Measurements from ENCODE around the gene ABCA10.

ABCA10 gene

GRCh38 chr17:69267219-69267618 lies 38.6 kb upstream of the ABCA10 start:
- ChIA-PET POLR2A (ENCODE audit: low non-redundant PET) (no interaction called here), CTCF (interaction anchor here (0.6 kb wide), 2 partner anchors 1160 to 1181 kb away, joined by 3 to 5 read pairs; no protein-coding TSS in a partner anchor)
- DNase-seq (ENCODE audit: low spot score): no peak
- no peak for TF ChIP-seq CTCF (conservative IDR thresholded peaks at IDR 0.05; ENCODE audit: low read depth)
- H3K27ac ChIP-seq: no peak overlapping the region

- no peak overlapping the region for H3K27ac ChIP-seq
- ChIA-PET POLR2A (ENCODE audit: low non-redundant PET) (no interaction called here), CTCF (no interaction called here)
- DNase-seq (ENCODE audit: low spot score): no peak
- no peak for TF ChIP-seq CTCF (conservative IDR thresholded peaks at IDR 0.05; ENCODE audit: low read depth)
Measured at GRCh38 chr17:69265873-69266272, 37.2 kb upstream of the ABCA10 start.

- ChIA-PET CTCF (interaction anchor here (0.5 kb wide), 1 partner anchor 72 kb away, joined by 3 read pairs; no protein-coding TSS in a partner anchor), POLR2A (ENCODE audit: low non-redundant PET) (no interaction called here)
- no peak for TF ChIP-seq CTCF (conservative IDR thresholded peaks at IDR 0.05; ENCODE audit: low read depth)
- no peak overlapping the region for H3K27ac ChIP-seq
- no peak for DNase-seq (ENCODE audit: low spot score)
Measured at GRCh38 chr17:69254187-69254586, 25.6 kb upstream of the ABCA10 start.

- DNase-seq (ENCODE audit: low spot score): no peak
- ChIA-PET POLR2A (ENCODE audit: low non-redundant PET) (no interaction called here), CTCF (interaction anchor here (0.6 to 1.1 kb wide), 2 partner anchors 18 to 144 kb away, joined by 4 to 5 read pairs; no protein-coding TSS in a partner anchor)
- H3K27ac ChIP-seq: no peak overlapping the region
- no peak for TF ChIP-seq CTCF (conservative IDR thresholded peaks at IDR 0.05; ENCODE audit: low read depth)
Measured at GRCh38 chr17:69250641-69251040, 22.0 kb upstream of the ABCA10 start.

- H3K27ac ChIP-seq: no peak overlapping the region
- peak; percentile 59 for TF ChIP-seq CTCF (conservative IDR thresholded peaks at IDR 0.05; ENCODE audit: low read depth)
- CTCF ChIA-PET: interaction anchor here (0.5 to 1.6 kb wide), 7 partner anchors 9 to 713 kb away, joined by 3 to 5 read pairs (median 3); no protein-coding TSS in a partner anchor
- POLR2A ChIA-PET (ENCODE audit: low non-redundant PET): no interaction called here
- peak; percentile 30 for DNase-seq (ENCODE audit: low spot score)
Measured at GRCh38 chr17:69246726-69247375, 18.2 kb upstream of the ABCA10 start.

- CTCF ChIA-PET: interaction anchor here (1.0 to 1.6 kb wide), 3 partner anchors 38 to 712 kb away, joined by 3 read pairs; no protein-coding TSS in a partner anchor
- TF ChIP-seq CTCF (conservative IDR thresholded peaks at IDR 0.05; ENCODE audit: low read depth): no peak
- no peak for DNase-seq (ENCODE audit: low spot score)
- H3K27ac ChIP-seq: no peak overlapping the region
- POLR2A ChIA-PET (ENCODE audit: low non-redundant PET): no interaction called here
Measured at GRCh38 chr17:69246202-69246601, 17.6 kb upstream of the ABCA10 start.

Measured in RWPE1 (cell line).